ENCODE measurements around the gene S1PR4.

The S1PR4 gene

GRCh38 chr19:3193256-3194105 lies 14.9 kb downstream of the S1PR4 start:
- DNase-seq (ENCODE audit: low spot score), result no peak

GRCh38 chr19:3194106-3195087 lies 15.8 kb downstream of the S1PR4 start:
- H3K27ac ChIP-seq, result no peak overlapping the region
- H3K4me3 ChIP-seq, result no peak overlapping the region
- DNase-seq (ENCODE audit: low spot score), result no peak
- TF ChIP-seq, protein P1, sequence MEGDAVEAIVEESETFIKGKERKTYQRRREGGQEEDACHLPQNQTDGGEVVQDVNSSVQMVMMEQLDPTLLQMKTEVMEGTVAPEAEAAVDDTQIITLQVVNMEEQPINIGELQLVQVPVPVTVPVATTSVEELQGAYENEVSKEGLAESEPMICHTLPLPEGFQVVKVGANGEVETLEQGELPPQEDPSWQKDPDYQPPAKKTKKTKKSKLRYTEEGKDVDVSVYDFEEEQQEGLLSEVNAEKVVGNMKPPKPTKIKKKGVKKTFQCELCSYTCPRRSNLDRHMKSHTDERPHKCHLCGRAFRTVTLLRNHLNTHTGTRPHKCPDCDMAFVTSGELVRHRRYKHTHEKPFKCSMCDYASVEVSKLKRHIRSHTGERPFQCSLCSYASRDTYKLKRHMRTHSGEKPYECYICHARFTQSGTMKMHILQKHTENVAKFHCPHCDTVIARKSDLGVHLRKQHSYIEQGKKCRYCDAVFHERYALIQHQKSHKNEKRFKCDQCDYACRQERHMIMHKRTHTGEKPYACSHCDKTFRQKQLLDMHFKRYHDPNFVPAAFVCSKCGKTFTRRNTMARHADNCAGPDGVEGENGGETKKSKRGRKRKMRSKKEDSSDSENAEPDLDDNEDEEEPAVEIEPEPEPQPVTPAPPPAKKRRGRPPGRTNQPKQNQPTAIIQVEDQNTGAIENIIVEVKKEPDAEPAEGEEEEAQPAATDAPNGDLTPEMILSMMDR (IDR thresholded peaks at IDR 0.05), result no peak

More at GRCh38 chr19:3193256-3194105, 14.9 kb downstream of the S1PR4 start:
- TF ChIP-seq, protein P1 (IDR thresholded peaks at IDR 0.05), result no peak
- Histone ChIP-seq H3K4me3 (no peak overlapping the region), H3K27ac (no peak overlapping the region)

DNA sequence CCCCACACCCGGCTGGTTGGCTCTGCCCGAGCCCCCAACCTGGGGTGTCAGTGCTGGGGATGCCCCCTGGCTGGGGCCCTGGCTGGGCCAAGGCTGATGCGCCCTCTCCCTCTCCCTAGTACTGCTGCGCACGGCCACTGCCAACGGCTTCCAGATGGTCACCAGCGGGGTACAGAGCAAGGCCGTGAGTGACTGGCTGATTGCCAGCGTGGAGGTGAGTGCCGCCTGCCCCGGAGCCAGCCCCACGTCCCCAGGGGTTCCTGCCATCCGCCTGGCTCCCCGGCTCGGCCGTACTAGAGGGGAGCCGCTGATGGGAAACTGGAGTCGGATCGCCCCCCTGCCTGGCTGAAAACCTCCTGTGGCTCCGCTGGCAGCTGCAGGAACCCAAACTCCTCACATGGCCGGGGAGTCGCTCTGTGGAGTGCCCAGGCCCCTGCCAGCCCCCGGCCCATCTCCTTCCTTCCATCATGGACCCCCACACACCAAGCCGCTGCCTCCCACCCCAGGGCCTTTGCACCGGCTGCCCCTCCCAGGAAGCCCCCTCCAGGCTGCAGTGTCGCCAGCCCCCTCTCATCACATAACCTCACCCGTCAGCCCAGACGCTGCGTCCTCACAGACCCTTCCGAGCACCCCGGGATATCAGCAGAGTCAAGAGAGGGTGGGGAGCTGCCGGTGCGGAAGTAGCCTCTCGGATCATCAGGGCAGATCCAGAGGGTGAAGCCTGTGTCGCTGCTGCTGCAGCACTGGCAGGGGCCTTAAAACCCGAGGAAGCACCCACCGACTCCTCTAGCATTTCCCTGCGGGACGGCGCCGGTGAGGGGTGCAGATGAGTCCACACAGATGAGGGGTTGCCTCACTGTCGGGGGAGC lies 17.7 kb downstream of the S1PR4 start:
- TF ChIP-seq, protein P1 (IDR thresholded peaks at IDR 0.05), result no peak
- DNase-seq (ENCODE audit: low spot score), result no peak
- Histone ChIP-seq H3K4me3 (no peak overlapping the region), H3K27ac (no peak overlapping the region)

- H3K27ac ChIP-seq, result no peak overlapping the region
- no peak overlapping the region for H3K4me3 ChIP-seq
- TF ChIP-seq, protein P1 (IDR thresholded peaks at IDR 0.05), result no peak
- DNase-seq (ENCODE audit: low spot score), result no peak
Measured at GRCh38 chr19:3196933-3197205, 18.3 kb downstream of the S1PR4 start.

DNA sequence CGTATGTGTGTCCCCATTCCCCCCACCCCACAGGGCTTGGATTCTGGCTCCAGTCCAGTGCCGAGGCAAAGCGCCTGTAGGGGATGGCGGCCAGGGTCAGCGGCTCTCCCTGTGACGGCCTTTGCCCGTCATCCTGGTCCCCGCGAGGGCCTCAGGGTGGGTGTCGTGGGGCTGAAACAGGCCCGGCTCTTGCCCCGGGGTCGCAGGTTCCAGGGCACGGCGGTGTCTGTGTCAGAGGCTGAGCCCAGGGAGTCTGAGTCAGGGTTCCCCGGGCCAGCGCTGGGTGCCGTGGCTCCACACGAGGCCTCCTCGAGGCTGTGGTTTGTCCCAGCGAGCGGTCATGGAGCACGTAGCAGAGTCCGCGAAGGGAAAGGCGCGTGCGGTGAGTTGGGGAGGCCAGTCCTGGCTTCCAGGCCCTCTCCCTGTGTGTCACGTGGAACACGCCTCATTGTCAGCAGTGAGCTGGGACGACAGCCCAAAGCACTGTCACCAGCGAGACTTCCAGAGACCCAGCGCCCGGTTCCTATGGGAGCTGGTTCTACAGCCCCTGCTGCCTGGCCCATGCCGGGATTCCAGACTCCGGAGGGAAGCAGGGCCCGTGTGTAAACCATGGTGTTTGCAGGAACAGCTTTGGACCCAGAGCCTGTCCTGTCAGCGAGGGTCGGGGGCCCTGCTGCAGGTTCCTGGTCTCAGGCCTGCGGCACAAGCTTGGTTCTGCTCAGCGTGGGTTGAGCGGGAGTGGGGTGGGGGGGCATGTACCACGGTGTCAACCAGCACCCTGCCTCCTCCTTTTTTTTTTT lies 20.5 kb downstream of the S1PR4 start:
- DNase-seq (ENCODE audit: low spot score), result no peak
- Histone ChIP-seq H3K27ac (no peak overlapping the region), H3K4me3 (no peak overlapping the region)
- TF ChIP-seq, protein P1 (IDR thresholded peaks at IDR 0.05), result no peak
